SK-N-SH (cell line): ENCODE data around the gene USP22. TPM values are rescaled to one million over a fixed set of nuclear protein-coding genes. Genes with fewer than 3 reads are reported as not detected.

ENCODE experiments used
- CTCF ChIA-PET: fragments of 300-600, 350-600 bp; formaldehyde crosslinking; extraction: SDS; loops from one replicate; lab custom pipeline; 2021; lab: Yijun Ruan, JAX
- POLR2A ChIA-PET: fragments of 350-600 bp; sonication (Branson Sonifier 250); formaldehyde crosslinking; extraction: SDS; loops from one replicate; lab custom pipeline; 2020; ENCODE audit warnings: antibody characterized with exemption, inconsistent platforms; lab: Yijun Ruan, JAX
- DNase-seq: peaks from one replicate; pipeline ENCODE4 v3.0.0; 2012
- H2AFZ ChIP-seq: fragments of 200-600 bp; sonication (generic); 2 replicates; pipeline ENCODE4 v1.8.1; 2016; ENCODE audit warnings: antibody characterized with exemption, mild to moderate bottlenecking, low read depth
- H3F3A ChIP-seq: fragments of 200-600 bp; sonication (generic); replicated peaks from 2 replicates; pipeline ENCODE3; 2016; ENCODE audit warnings: antibody characterized with exemption, mild to moderate bottlenecking; ENCODE audit not compliant: insufficient read depth
- H3K27ac ChIP-seq, 2 experiments: fragments of 200-500 bp in 1 of 2; fragments of 200-600 bp in 1 of 2; sonication (Bioruptor generic) in 1 of 2; sonication (generic), shearing (Covaris generic) in 1 of 2; 2 replicates each; pipeline versions ENCODE4 v1.5.1 to v1.6.1; 2014 to 2016; ENCODE audit warnings: low read depth in 2 of 2, inconsistent platforms in 1 of 2, low read length in 1 of 2, mild to moderate bottlenecking in 1 of 2, mixed read lengths in 1 of 2
- H3K27me3 ChIP-seq: fragments of 200-600 bp; sonication (generic), shearing (Covaris generic); 2 replicates; pipeline ENCODE4 v1.6.1; 2016; ENCODE audit warnings: mixed run types; ENCODE audit not compliant: insufficient read depth
- H3K36me3 ChIP-seq, 2 experiments: fragments of 200-500 bp in 1 of 2; fragments of 200-600 bp in 1 of 2; sonication (Bioruptor generic) in 1 of 2; sonication (generic) in 1 of 2; replicated peaks in 1 of 2; 2 replicates each; pipeline versions ENCODE3 to v1.5.1; 2014 to 2016; ENCODE audit warnings: low read length in 1 of 2, mild to moderate bottlenecking in 1 of 2; ENCODE audit not compliant: insufficient read depth in 2 of 2, control insufficient read depth in 1 of 2
- H3K4me1 ChIP-seq, 2 experiments: fragments of 200-500 bp in 1 of 2; fragments of 200-600 bp in 1 of 2; sonication (Bioruptor generic) in 1 of 2; sonication (generic), shearing (Covaris generic) in 1 of 2; 2 replicates each; pipeline versions ENCODE4 v1.5.1 to v1.6.1; 2014 to 2016; ENCODE audit warnings: low read depth in 1 of 2, low read length in 1 of 2, mixed run types in 1 of 2; ENCODE audit not compliant: insufficient read depth in 2 of 2, control insufficient read depth in 1 of 2
- H3K4me2 ChIP-seq: fragments of 200-600 bp; sonication (generic), shearing (Covaris generic); 2 replicates; pipeline ENCODE4 v1.6.1; 2017; ENCODE audit warnings: mixed run types
- H3K4me3 ChIP-seq, 2 experiments: fragments of 200-500 bp in 1 of 2; fragments of 200-600 bp in 1 of 2; sonication (Bioruptor generic) in 1 of 2; sonication (generic), shearing (Covaris generic) in 1 of 2; 2 replicates each; pipeline versions ENCODE4 v1.5.1 to v1.8.1; 2014 to 2016; ENCODE audit warnings: low read depth in 2 of 2, inconsistent platforms in 1 of 2, low read length in 1 of 2, mild to moderate bottlenecking in 1 of 2, mixed read lengths in 1 of 2, moderate library complexity in 1 of 2
- H3K79me2 ChIP-seq: fragments of 200-600 bp; sonication (generic); 2 replicates; pipeline ENCODE4 v1.8.1; 2017; ENCODE audit warnings: mild to moderate bottlenecking; ENCODE audit not compliant: insufficient read depth
- H3K9ac ChIP-seq: fragments of 200-600 bp; sonication (generic); 2 replicates; pipeline ENCODE4 v1.6.1; 2017; ENCODE audit warnings: mixed run types
- H3K9me2 ChIP-seq: fragments of 200-600 bp; sonication (generic); 2 replicates; pipeline ENCODE4 v1.6.1; 2017; ENCODE audit warnings: mixed run types
- H3K9me3 ChIP-seq: fragments of 200-600 bp; sonication (generic); 2 replicates; pipeline ENCODE4 v1.6.1; 2017; ENCODE audit warnings: mixed run types, mild to moderate bottlenecking, moderate library complexity
- H4K20me1 ChIP-seq: fragments of 200-600 bp; sonication (generic); 2 replicates; pipeline ENCODE4 v1.6.1; 2017; ENCODE audit warnings: mild to moderate bottlenecking, mixed run types; ENCODE audit not compliant: insufficient read depth
- CHD2 ChIP-seq: fragments of 150-350 bp; IDR thresholded peaks from 2 replicates; pipeline ENCODE4 v1.6.1; 2018; ENCODE audit warnings: low read length; ENCODE audit not compliant: partially characterized antibody
- EZH2phosphoT487 ChIP-seq: fragments of 200-600 bp; sonication (generic); IDR thresholded peaks from 2 replicates; pipeline ENCODE4 v1.6.1; 2017; ENCODE audit warnings: low read depth, mixed run types, mild to moderate bottlenecking, antibody characterized with exemption, moderate library complexity, borderline replicate concordance
- FOXM1 ChIP-seq: IDR thresholded peaks from 2 replicates; pipeline ENCODE4 v1.4.0; 2012; ENCODE audit warnings: low read depth, mild to moderate bottlenecking
- GATA2 ChIP-seq: sonication (generic); formaldehyde crosslinking; IDR thresholded peaks from 2 replicates; pipeline ENCODE4 v1.5.0; 2020; ENCODE audit warnings: mild to moderate bottlenecking, missing genetic modification reagents
- MXI1 ChIP-seq: IDR thresholded peaks from 2 replicates; pipeline ENCODE4 v1.6.1; 2012; ENCODE audit warnings: mild to moderate bottlenecking, low read depth, low read length, improper control_type of control experiment
- NRF1 ChIP-seq: IDR thresholded peaks from 2 replicates; pipeline ENCODE4 v1.6.1; 2012; ENCODE audit warnings: low read depth, mild to moderate bottlenecking, low read length
- RAD21 ChIP-seq: IDR thresholded peaks from 2 replicates; pipeline ENCODE4 v1.6.1; 2012; ENCODE audit warnings: mild to moderate bottlenecking, low read length
- RCOR1 ChIP-seq: fragments of 150-350 bp; IDR thresholded peaks from 2 replicates; pipeline ENCODE4 v1.6.1; 2017; ENCODE audit warnings: antibody characterized with exemption, low read length
- RXRA ChIP-seq: IDR thresholded peaks from 2 replicates; pipeline ENCODE4 v1.4.0; 2012; ENCODE audit warnings: low read depth, mild to moderate bottlenecking, borderline replicate concordance
- SIN3A ChIP-seq: IDR thresholded peaks from 2 replicates; pipeline ENCODE4 v1.6.1; 2012; ENCODE audit warnings: low read depth, mild to moderate bottlenecking, low read length, moderate library complexity, borderline replicate concordance
- SMC3 ChIP-seq: IDR thresholded peaks from 2 replicates; pipeline ENCODE4 v1.6.1; 2012; ENCODE audit warnings: low read depth, low read length, improper control_type of control experiment
- TAF1 ChIP-seq: IDR thresholded peaks from 2 replicates; pipeline ENCODE4 v1.6.1; 2012; ENCODE audit warnings: low read depth, mild to moderate bottlenecking, low read length, moderate library complexity, borderline replicate concordance
- YY1 ChIP-seq: IDR thresholded peaks from 2 replicates; pipeline ENCODE4 v1.4.0; 2012; ENCODE audit warnings: low read depth, mild to moderate bottlenecking
- WGBS: methylation state at CpG from one replicate; pipeline ENCODE4 v1.1.6; 2017; ENCODE audit warnings: low lambda C conversion rate; 5-methylcytosine and 5-hydroxymethylcytosine counted together
- polyA plus RNA-seq, 3 experiments: library from polyadenylated mRNA; depleted of rRNA; stranded (reverse); fragments of >200 nt; gene quantifications; 2 replicates each; pipeline ENCODE4 v1.2.3, GENCODE V29; 2012
- TF ChIP-seq, protein P1 (sequence below): fragments of 200-600 bp; sonication (generic); IDR thresholded peaks from 2 replicates; pipeline ENCODE4 v1.6.1; 2017; ENCODE audit warnings: antibody characterized with exemption, mild to moderate bottlenecking, moderate library complexity
- TF ChIP-seq, protein P2 (sequence below): IDR thresholded peaks from 2 replicates; pipeline ENCODE4 v1.6.1; 2012; ENCODE audit warnings: mild to moderate bottlenecking, low read depth, low read length, moderate library complexity
- TF ChIP-seq, protein P3 (sequence below): IDR thresholded peaks from 2 replicates; pipeline ENCODE4 v1.4.0; 2012; ENCODE audit warnings: low read depth

USP22 gene
- polyA plus RNA-seq, 1 of the 3 experiments (the other 2 are of a cell fraction) = 142 TPM

DNA sequence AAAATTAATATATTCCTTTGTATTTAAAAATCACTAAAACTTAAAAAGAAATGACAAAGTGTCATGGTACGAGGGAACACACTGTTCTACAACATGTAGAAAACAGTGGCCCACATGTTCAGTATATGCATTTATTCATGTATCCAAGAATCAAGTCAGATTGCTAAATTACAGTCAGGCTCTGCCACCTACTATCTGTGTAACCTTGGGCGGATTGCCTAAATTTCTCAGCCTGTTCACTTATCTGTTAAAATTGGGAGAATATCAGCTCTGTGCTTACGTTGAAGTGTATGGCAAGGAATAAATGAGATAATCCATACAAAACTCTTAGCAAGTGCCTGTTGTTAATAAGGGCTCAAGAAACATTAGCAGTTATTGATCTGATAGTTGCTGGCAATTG is 3.4 kb upstream of the USP22 start:
- H3K27ac ChIP-seq = no peak overlapping the region
- peaks cover 9% of the 10 kb centered on the region for H4K20me1 ChIP-seq
- H3K9me3 ChIP-seq = no peaks in the 10 kb centered on the region; the same call in 1 of the 2 replicates
- CTCF ChIA-PET = no interaction called here
- no peaks in the 10 kb centered on the region for H3K27me3 ChIP-seq
- no peak overlapping the region for H3K9ac ChIP-seq
- H3K4me3 ChIP-seq = no peak overlapping the region
- 95% methylated on average over 3 of the region's 3 CpGs for WGBS
- POLR2A ChIA-PET = no interaction called here
- peaks cover 6% of the 10 kb centered on the region in 2 experiments; a peak in 3 of 4 replicates for H3K4me1 ChIP-seq
- TF ChIP-seq FOXM1 = no peak
- no peak for TF ChIP-seq YY1
- TF ChIP-seq TAF1 = no peak
- no peak for TF ChIP-seq RXRA
- TF ChIP-seq, protein P1, sequence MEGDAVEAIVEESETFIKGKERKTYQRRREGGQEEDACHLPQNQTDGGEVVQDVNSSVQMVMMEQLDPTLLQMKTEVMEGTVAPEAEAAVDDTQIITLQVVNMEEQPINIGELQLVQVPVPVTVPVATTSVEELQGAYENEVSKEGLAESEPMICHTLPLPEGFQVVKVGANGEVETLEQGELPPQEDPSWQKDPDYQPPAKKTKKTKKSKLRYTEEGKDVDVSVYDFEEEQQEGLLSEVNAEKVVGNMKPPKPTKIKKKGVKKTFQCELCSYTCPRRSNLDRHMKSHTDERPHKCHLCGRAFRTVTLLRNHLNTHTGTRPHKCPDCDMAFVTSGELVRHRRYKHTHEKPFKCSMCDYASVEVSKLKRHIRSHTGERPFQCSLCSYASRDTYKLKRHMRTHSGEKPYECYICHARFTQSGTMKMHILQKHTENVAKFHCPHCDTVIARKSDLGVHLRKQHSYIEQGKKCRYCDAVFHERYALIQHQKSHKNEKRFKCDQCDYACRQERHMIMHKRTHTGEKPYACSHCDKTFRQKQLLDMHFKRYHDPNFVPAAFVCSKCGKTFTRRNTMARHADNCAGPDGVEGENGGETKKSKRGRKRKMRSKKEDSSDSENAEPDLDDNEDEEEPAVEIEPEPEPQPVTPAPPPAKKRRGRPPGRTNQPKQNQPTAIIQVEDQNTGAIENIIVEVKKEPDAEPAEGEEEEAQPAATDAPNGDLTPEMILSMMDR = no peak
- TF ChIP-seq MXI1 = no peak
- TF ChIP-seq CHD2 = no peak
- TF ChIP-seq SIN3A = no peak
- no peak for TF ChIP-seq RCOR1
- H2AFZ ChIP-seq = no peak overlapping the region
- no peak overlapping the region for H3K4me2 ChIP-seq
- H3K79me2 ChIP-seq = peaks cover 14% of the 10 kb centered on the region
- H3K9me2 ChIP-seq = no peaks in the 10 kb centered on the region
- H3F3A ChIP-seq = peaks cover 17% of the 10 kb centered on the region
- DNase-seq = no peak
- no peaks in the 10 kb centered on the region for H3K36me3 ChIP-seq

DNA sequence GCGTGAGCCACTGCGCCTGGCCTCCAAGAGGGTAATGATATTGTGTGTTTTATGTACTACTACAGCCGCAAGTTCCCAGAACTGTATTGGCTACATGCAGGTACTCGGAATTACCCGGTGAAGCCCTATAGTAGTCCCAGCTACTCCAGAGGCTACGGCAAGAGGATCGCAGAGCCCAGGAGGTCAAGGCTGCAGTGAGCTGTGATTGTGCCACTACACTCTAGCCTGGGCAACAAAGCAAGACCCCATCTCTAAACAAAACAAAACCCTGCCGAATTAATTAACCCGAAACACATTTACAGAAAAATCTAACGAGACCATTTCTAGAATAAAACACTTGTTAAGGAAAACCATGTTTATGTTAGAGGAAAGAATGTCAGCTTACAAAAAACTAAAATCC is 2.2 kb upstream of the USP22 start:
- TF ChIP-seq YY1 = no peak
- no peak for TF ChIP-seq GATA2 (CRISPR knock-in tag)
- TF ChIP-seq, protein P2, sequence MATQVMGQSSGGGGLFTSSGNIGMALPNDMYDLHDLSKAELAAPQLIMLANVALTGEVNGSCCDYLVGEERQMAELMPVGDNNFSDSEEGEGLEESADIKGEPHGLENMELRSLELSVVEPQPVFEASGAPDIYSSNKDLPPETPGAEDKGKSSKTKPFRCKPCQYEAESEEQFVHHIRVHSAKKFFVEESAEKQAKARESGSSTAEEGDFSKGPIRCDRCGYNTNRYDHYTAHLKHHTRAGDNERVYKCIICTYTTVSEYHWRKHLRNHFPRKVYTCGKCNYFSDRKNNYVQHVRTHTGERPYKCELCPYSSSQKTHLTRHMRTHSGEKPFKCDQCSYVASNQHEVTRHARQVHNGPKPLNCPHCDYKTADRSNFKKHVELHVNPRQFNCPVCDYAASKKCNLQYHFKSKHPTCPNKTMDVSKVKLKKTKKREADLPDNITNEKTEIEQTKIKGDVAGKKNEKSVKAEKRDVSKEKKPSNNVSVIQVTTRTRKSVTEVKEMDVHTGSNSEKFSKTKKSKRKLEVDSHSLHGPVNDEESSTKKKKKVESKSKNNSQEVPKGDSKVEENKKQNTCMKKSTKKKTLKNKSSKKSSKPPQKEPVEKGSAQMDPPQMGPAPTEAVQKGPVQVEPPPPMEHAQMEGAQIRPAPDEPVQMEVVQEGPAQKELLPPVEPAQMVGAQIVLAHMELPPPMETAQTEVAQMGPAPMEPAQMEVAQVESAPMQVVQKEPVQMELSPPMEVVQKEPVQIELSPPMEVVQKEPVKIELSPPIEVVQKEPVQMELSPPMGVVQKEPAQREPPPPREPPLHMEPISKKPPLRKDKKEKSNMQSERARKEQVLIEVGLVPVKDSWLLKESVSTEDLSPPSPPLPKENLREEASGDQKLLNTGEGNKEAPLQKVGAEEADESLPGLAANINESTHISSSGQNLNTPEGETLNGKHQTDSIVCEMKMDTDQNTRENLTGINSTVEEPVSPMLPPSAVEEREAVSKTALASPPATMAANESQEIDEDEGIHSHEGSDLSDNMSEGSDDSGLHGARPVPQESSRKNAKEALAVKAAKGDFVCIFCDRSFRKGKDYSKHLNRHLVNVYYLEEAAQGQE = no peak
- TF ChIP-seq, protein P3, sequence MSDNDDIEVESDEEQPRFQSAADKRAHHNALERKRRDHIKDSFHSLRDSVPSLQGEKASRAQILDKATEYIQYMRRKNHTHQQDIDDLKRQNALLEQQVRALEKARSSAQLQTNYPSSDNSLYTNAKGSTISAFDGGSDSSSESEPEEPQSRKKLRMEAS = no peak
- TF ChIP-seq SIN3A = no peak
- no peak for TF ChIP-seq EZH2phosphoT487
- TF ChIP-seq MXI1 = no peak
- no peak for TF ChIP-seq SMC3
- TF ChIP-seq RAD21 = no peak
- TF ChIP-seq NRF1 = no peak
- Histone ChIP-seq H3K79me2 (peaks cover 26% of the 10 kb centered on the region), H3F3A (peaks cover 17% of the 10 kb centered on the region), H3K36me3 (no peaks in the 10 kb centered on the region), H3K27me3 (no peaks in the 10 kb centered on the region), H3K9me3 (no peaks in the 10 kb centered on the region; the same call in 1 of the 2 replicates), H2AFZ (no peak overlapping the region), H3K9me2 (no peaks in the 10 kb centered on the region), H3K4me2 (no peak overlapping the region), H3K4me1 (peaks cover 6 to 8% of the 10 kb centered on the region in 2 experiments; a peak in 3 of 4 replicates), H3K4me3 (no peak overlapping the region), H3K27ac (no peak overlapping the region), H3K9ac (no peak overlapping the region), H4K20me1 (peaks cover 22% of the 10 kb centered on the region)
- POLR2A ChIA-PET = no interaction called here
- 95% methylated on average over 10 of the region's 10 CpGs for WGBS
- CTCF ChIA-PET = interaction anchor here (1.5 to 3.4 kb wide), 3 partner anchors 54 to 208 kb away, joined by 3 to 23 read pairs (median 7); partner anchors contain the start of gene NATD1
- no peak for DNase-seq
